Stomach smooth muscle (tissue), 2 donors: ENCODE results near the gene CDH15.
"Not testable (repeated sequence)": the region's sequence is repeated elsewhere in the genome, so short reads cannot be mapped to it uniquely, and the experiment has no call there.

Experiments used
- H3K27ac ChIP-seq: one replicate; pipeline ENCODE4 v1.7.0; 2013; ENCODE audit warnings: mild to moderate bottlenecking, low read length, inconsistent platforms
- H3K27me3 ChIP-seq, 2 donors: one replicate each; pipeline ENCODE4 v1.7.0; 2013; ENCODE audit warnings: low read length in 2 of 2; ENCODE audit not compliant: insufficient read depth in 2 of 2, control insufficient read depth in 1 of 2
- H3K36me3 ChIP-seq, 2 donors: one replicate each; pipeline ENCODE4 v1.7.0; 2013; ENCODE audit warnings: low read length in 2 of 2; ENCODE audit not compliant: control insufficient read depth in 2 of 2, insufficient read depth in 2 of 2
- H3K4me1 ChIP-seq: one replicate; pipeline ENCODE4 v1.7.0; 2013; ENCODE audit warnings: low read length; ENCODE audit not compliant: control insufficient read depth, insufficient read depth
- H3K4me3 ChIP-seq, 2 donors: one replicate each; pipeline ENCODE4 v1.7.0; 2013; ENCODE audit warnings: low read length in 2 of 2
- H3K9ac ChIP-seq, 2 donors: one replicate each; pipeline ENCODE4 v1.7.0; 2013; ENCODE audit warnings: low read length in 2 of 2, mild to moderate bottlenecking in 1 of 2
- H3K9me3 ChIP-seq, 2 donors: one replicate each; pipeline ENCODE4 v1.7.0; 2013; ENCODE audit warnings: low read length in 2 of 2; ENCODE audit not compliant: control insufficient read depth in 2 of 2
- donor health status: healthy.
- donor health status: Pancreatic carcinoma.

CDH15 gene

GRCh38 chr16:89191033-89191900, 19.7 kb downstream of the CDH15 start:
- Histone ChIP-seq H3K9ac (no peak overlapping the region), H3K36me3 (no peaks in the 10 kb centered on the region), H3K27ac (no peak overlapping the region), H3K27me3 (peaks cover 4 to 7% of the 10 kb centered on the region in 2 donors), H3K9me3 (no peaks in the 10 kb centered on the region), H3K4me1 (peaks cover 8% of the 10 kb centered on the region), H3K4me3 (no peak overlapping the region)

- H3K4me3 ChIP-seq: peak overlapping the region in 1 of 2 donors; percentile 71
- peaks cover 4 to 7% of the 10 kb centered on the region in 2 donors for H3K27me3 ChIP-seq
- no peak overlapping the region for H3K27ac ChIP-seq
- H3K9ac ChIP-seq: no peak overlapping the region
- H3K36me3 ChIP-seq: no peaks in the 10 kb centered on the region
- no peaks in the 10 kb centered on the region for H3K9me3 ChIP-seq
- peaks cover 8% of the 10 kb centered on the region for H3K4me1 ChIP-seq
These were observed 20.3 kb downstream of the CDH15 start for GRCh38 chr16:89191901-89192185.

GRCh38 chr16:89192186-89192955, 20.8 kb downstream of the CDH15 start:
- not testable (repeated sequence) for H3K9ac ChIP-seq, H3K27me3 ChIP-seq

GRCh38 chr16:89192956-89193575, 21.5 kb downstream of the CDH15 start:
- Histone ChIP-seq H3K27me3 (peaks cover 6 to 7% of the 10 kb centered on the region in 2 donors), H3K4me3 (no peak overlapping the region), H3K9ac (no peak overlapping the region), H3K27ac (no peak overlapping the region), H3K36me3 (no peaks in the 10 kb centered on the region), H3K4me1 (peaks cover 8% of the 10 kb centered on the region), H3K9me3 (no peaks in the 10 kb centered on the region)

More at GRCh38 chr16:89192186-89192955, 20.8 kb downstream of the CDH15 start:
- H3K4me3 ChIP-seq: peak overlapping the region; percentile 57 to 71
- not testable (repeated sequence) for H3K9me3 ChIP-seq, H3K27ac ChIP-seq, H3K36me3 ChIP-seq, H3K4me1 ChIP-seq

- Histone ChIP-seq H3K27me3 (peaks cover 7% of the 10 kb centered on the region in 2 donors), H3K36me3 (no peaks in the 10 kb centered on the region), H3K9me3 (no peaks in the 10 kb centered on the region), H3K27ac (no peak overlapping the region), H3K9ac (no peak overlapping the region), H3K4me1 (peaks cover 8% of the 10 kb centered on the region), H3K4me3 (no peak overlapping the region)
These were observed 22.2 kb downstream of the CDH15 start for GRCh38 chr16:89193576-89194293.

GRCh38 chr16:89194340-89195311, 23.1 kb downstream of the CDH15 start:
- Histone ChIP-seq H3K4me3 (no peak overlapping the region), H3K27ac (no peak overlapping the region), H3K36me3 (no peaks in the 10 kb centered on the region), H3K9me3 (no peaks in the 10 kb centered on the region), H3K4me1 (peaks cover 8% of the 10 kb centered on the region), H3K9ac (no peak overlapping the region), H3K27me3 (peaks cover 13 to 14% of the 10 kb centered on the region in 2 donors)

GRCh38 chr16:89195521-89196171, 24.1 kb downstream of the CDH15 start:
- H3K27ac ChIP-seq: no peak overlapping the region

GRCh38 chr16:89197033-89197632, 25.6 kb downstream of the CDH15 start:
- Histone ChIP-seq H3K4me1 (peaks cover 10% of the 10 kb centered on the region), H3K9ac (no peak overlapping the region), H3K36me3 (no peaks in the 10 kb centered on the region), H3K27ac (no peak overlapping the region), H3K9me3 (no peaks in the 10 kb centered on the region), H3K4me3 (no peak overlapping the region), H3K27me3 (peaks cover 20 to 25% of the 10 kb centered on the region in 2 donors)

More at GRCh38 chr16:89195521-89196171, 24.1 kb downstream of the CDH15 start:
- Histone ChIP-seq H3K27me3 (peaks cover 23 to 24% of the 10 kb centered on the region in 2 donors), H3K9me3 (no peaks in the 10 kb centered on the region), H3K36me3 (no peaks in the 10 kb centered on the region), H3K4me3 (no peak overlapping the region), H3K4me1 (peaks cover 9% of the 10 kb centered on the region), H3K9ac (no peak overlapping the region)
